SH-SY5Y (cell line): ENCODE results near the gene ATIC.

Experiments used
- GATA2 ChIP-seq: IDR thresholded peaks from 2 replicates; pipeline ENCODE4 v1.6.1; 2011; ENCODE audit warnings: mild to moderate bottlenecking, low read depth, low read length
- GATA3 ChIP-seq: IDR thresholded peaks from 2 replicates; pipeline ENCODE4 v1.6.1; 2011; ENCODE audit warnings: low read depth, mild to moderate bottlenecking, low read length, moderate library complexity

- TF ChIP-seq GATA2 (no peak), GATA3 (no peak)
Observed at GRCh38 chr2:215347878-215348277, 36.0 kb downstream of the ATIC start.
